Islet of Langerhans (tissue), 1 donor: ENCODE results near the gene CDC37.

Source experiments
- FAIRE-seq: peaks from one replicate; lab custom pipeline; 2011; peaks lifted over from hg19 to GRCh38; lab: Jason Lieb, UNC

The CDC37 gene

DNA sequence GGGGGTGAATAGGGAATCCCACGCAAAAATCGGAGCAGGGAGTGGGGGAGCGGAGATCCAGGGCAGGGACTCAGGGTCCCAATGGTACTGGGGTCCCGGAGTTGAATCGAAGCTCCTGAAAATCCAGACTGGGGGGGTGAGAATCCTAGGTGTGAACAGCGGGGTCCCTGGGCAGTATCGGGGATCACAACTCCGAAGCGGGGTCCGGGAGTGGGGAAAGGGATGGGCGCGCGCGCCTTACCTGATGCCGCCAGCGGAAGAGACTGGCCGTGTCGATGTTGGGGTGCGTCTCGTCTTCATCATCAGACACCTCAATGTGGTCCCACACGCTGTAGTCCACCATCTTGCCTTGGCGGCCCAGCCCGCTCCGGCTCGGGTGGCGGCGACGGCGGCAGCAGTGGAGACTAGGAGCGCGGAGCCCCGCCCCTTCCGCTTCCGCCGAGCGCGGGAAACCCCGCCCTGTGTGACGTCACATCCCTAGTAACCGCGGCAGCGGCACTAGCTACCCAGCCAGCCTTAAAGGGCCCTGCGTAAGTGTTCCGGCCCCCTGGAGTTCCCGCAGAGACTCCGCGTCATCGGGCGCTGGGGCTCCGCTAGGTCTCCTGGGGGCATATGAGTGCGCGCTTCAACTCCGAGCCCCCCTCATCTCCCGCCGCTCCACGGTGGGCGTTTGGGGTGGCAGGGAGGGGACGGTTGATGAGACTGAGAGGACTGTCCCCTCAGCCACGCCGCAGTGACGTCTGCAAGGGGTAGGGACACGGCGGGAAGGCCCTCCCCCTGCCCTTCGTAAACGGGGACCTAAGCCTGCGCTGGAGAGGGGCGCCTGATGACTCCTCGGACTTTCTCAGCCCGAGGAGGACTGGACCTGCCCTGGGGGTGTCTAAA, at the start of gene CDC37:
Gene CDC37, minus strand, starts transcription at position 406 of the 885 bp plus-strand sequence. Its CDS starts 63 bp downstream, at position 343.
- FAIRE-seq, result no peak

DNA sequence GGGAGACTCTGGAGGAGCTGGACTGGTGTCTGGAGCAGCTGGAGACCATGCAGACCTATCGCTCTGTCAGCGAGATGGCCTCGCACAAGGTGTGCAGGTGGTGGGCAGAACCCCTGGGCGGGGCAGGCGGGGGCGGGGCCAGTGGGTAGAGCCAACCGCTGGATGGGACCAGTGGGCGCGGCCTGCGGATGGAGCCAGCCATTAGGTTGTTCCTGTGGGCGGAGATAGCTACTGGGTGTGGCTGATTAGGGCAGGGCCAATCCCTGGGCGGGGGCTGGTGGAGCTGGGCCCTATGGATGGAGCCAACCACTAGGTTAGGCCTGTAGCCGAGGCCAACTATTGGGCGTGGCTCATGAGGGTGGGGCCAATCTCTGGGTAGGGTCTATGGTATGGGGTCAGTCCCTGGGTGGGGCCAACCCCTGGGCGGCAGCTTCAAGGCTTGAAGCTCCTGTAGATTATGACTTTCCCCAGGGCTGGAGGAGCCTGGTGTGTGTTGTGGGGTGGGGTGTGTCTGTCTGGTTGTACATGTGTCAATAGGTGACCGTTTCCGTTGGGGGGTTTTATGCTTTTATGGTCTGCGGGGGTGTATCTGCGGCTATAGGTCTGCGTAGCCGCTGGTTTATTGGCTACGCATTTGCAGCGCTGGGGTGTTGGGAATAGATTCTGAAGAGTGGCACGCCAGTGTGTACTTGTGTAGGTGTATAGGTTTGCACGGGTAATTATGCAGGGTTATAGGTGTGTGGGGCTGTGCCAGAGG, 47.7 kb upstream of the CDC37 start:
- no peak for FAIRE-seq

- no peak for FAIRE-seq
These were observed 47.0 kb upstream of the CDC37 start for GRCh38 chr19:10450191-10450852.

DNA sequence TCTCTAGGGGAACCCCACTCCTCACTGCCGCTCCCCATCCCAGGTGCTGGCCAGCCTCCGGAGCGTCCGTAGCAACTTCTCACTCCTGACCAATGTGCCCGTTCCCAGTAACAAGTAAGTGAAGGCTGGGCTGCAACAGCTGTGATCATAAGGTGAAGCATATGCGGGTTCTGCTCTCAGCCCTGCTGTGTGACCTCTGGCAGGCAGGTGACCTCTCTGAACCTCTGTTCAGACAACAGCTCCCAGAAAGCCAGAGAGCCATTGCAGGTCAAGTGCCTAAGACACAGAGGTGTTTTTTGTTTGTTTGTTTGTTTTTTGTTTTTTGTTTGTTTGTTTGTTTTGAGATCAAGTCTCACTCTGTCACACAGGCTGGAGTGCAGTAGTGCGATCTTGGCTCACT, 45.7 kb upstream of the CDC37 start:
- no peak for FAIRE-seq

DNA sequence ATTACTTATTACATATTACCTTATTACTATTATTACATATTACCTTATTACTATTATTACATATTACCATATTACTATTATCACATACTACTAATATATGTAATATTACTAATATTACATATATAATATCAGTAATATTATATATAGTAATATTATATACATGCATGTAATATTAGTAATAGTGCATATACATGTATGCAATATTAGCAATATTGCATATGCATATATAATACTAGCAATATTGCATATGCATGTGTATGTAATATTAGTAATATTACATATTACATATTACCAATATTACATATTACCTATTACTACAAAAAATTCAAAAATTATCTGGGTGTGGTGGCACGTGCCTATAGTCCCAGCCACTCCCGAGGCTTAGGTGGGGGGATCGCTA, 39.4 kb upstream of the CDC37 start:
- no peak for FAIRE-seq

- no peak for FAIRE-seq
These were observed 36.2 kb upstream of the CDC37 start for GRCh38 chr19:10439588-10439987.

DNA sequence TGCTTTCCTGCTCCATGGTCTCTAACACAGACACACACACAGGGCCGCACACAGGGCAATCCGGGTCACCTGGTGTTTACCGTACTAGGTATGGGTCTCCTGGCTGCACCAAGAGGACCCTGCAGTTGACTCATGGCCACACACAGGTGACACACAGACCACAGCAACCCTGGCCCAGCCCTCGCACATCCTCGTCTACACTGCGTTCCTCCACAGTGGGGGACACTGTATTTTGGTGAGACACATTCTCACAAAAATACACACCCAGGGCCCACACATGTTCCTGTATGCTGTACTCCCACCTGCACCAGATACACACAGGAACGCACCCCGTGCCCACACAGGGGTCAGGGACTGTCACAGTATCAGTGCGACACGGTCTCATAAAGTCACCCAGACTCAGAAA, 29.8 kb upstream of the CDC37 start:
- FAIRE-seq, result no peak

- no peak for FAIRE-seq
These were observed 29.4 kb upstream of the CDC37 start for GRCh38 chr19:10432736-10433130.

- FAIRE-seq, result no peak
These were observed 28.8 kb upstream of the CDC37 start for GRCh38 chr19:10431943-10432735.

DNA sequence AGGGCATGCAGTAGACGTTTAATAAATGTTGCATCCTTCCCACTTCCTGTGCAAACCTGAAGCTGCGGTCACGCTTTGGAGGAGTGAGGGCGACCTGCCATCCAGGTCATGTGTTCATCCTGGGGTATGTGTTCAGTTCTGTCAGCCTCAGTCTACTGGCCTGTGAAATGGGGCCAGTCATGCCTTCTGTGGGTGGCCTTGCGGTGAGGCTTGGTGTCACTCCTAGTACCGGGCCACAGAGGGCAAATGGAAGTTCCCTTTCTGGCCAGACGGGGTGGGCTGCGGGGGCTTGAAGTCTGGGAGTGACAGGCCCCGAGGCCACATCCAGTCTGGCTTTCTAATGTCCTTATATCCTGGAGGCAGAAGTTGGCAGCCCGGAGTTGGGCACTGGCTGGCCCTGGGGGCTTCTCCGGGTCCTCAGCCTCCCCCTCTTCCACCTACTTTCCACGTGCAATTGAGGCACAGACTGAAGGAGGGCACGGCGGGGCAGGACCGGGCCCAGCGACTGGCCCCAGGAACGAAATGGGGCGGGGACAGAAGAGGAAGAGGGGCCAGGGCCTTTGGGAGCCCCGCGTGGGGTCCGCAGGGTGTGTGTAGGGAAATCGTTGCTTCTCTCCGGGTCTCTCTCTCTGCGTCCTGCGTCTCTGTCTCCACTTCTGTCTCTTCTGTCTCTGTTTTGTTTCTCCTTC, 28.1 kb upstream of the CDC37 start:
- FAIRE-seq, result no peak

- FAIRE-seq, result no peak
These were observed 27.3 kb upstream of the CDC37 start for GRCh38 chr19:10430505-10431253.

- no peak for FAIRE-seq
These were observed 25.6 kb upstream of the CDC37 start for GRCh38 chr19:10428996-10429381.

DNA sequence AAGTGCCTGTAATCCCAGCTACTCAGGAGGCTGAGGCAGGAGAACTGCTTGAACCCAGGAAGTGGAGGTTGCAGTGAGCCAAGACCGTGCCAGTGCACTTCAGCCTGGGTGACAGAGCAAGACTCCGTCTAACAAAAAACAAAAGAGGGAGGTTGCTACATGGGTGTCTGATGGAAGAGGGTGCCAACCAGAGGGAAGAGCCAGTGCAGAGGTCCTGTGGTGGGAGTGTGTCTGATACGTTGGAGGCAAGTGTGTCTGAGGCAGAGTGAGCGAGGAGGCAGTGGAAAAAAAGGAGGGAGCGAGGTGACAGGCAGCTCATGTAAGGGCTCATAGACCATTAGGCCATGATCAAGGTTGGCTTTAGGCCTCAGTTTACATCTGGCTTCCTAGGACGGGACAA, 23.8 kb upstream of the CDC37 start:
- no peak for FAIRE-seq

- no peak for FAIRE-seq
These were observed 20.8 kb upstream of the CDC37 start for GRCh38 chr19:10424011-10424637.

- no peak for FAIRE-seq
These were observed 19.5 kb upstream of the CDC37 start for GRCh38 chr19:10422846-10423245.

GRCh38 chr19:10422046-10422461, 18.7 kb upstream of the CDC37 start:
- no peak for FAIRE-seq

GRCh38 chr19:10421240-10422045, 18.1 kb upstream of the CDC37 start:
- no peak for FAIRE-seq

- no peak for FAIRE-seq
These were observed 17.3 kb upstream of the CDC37 start, which contains the start of gene PDE4A for GRCh38 chr19:10420444-10421239. Gene PDE4A (plus strand): TSS chr19:10420538. CDS start chr19:10420765, 227 bp downstream.
